Thoracic aorta (tissue), 2 donors: ENCODE data around the gene B4GAT1. TPM values are rescaled to one million over a fixed set of nuclear protein-coding genes. Genes with fewer than 3 reads are reported as not detected.
"Not testable (repeated sequence)": the region's sequence is repeated elsewhere in the genome, so short reads cannot be mapped to it uniquely, and the experiment has no call there.

Source experiments
- ATAC-seq: fragments of 150-250 bp; one replicate; pipeline ENCODE4 v1.8.0; 2017; ENCODE audit warnings: low read depth; ENCODE audit not compliant: insufficient number of reproducible peaks, low FRiP score
- DNase-seq: peaks from one replicate; pipeline ENCODE4 v3.0.0-alpha.2; 2020; ENCODE audit warnings: low spot score
- H3K27ac ChIP-seq, 2 donors: fragments of 200-600 bp; sonication (generic); 1 replicate in 1 of 2; 2 replicates in 1 of 2; pipeline ENCODE4 v1.5.1; 2016; ENCODE audit warnings: mild to moderate bottlenecking in 2 of 2, moderate library complexity in 2 of 2
- H3K27me3 ChIP-seq: fragments of 200-600 bp; sonication (generic); replicated peaks from 2 replicates; pipeline ENCODE4 v1.6.0; 2016; ENCODE audit warnings: mild to moderate bottlenecking; ENCODE audit not compliant: insufficient read depth
- H3K36me3 ChIP-seq: fragments of 200-600 bp; sonication (generic); one replicate; pipeline ENCODE4 v1.5.1; 2016
- H3K4me1 ChIP-seq, 2 donors: fragments of 200-600 bp; sonication (generic); 1 replicate in 1 of 2; 2 replicates in 1 of 2; pipeline versions ENCODE4 v1.5.1 to v1.6.0; 2016; ENCODE audit warnings: low read depth in 2 of 2, mild to moderate bottlenecking in 1 of 2; ENCODE audit not compliant: control insufficient read depth in 1 of 2
- H3K4me3 ChIP-seq: fragments of 200-600 bp; sonication (generic); 2 replicates; pipeline ENCODE4 v1.5.1; 2016; ENCODE audit warnings: mild to moderate bottlenecking
- H3K9me3 ChIP-seq: fragments of 200-600 bp; sonication (generic); 2 replicates; pipeline ENCODE4 v1.5.1; 2016
- total RNA-seq, 2 donors: library from RNA; depleted of rRNA; stranded (reverse); fragments of >200 nt; gene quantifications; one replicate each; pipeline versions ENCODE4 v1.1.0 to v1.2.3, GENCODE V29; 2016
- TF ChIP-seq, protein P1 (sequence below): fragments of 200-600 bp; sonication (generic); IDR thresholded peaks from one replicate; pipeline ENCODE4 v1.5.1; 2019; ENCODE audit warnings: antibody characterized with exemption

B4GAT1 gene
- total RNA-seq, 2 donors from 2014 or later: 15.7 to 34.1 TPM

DNA sequence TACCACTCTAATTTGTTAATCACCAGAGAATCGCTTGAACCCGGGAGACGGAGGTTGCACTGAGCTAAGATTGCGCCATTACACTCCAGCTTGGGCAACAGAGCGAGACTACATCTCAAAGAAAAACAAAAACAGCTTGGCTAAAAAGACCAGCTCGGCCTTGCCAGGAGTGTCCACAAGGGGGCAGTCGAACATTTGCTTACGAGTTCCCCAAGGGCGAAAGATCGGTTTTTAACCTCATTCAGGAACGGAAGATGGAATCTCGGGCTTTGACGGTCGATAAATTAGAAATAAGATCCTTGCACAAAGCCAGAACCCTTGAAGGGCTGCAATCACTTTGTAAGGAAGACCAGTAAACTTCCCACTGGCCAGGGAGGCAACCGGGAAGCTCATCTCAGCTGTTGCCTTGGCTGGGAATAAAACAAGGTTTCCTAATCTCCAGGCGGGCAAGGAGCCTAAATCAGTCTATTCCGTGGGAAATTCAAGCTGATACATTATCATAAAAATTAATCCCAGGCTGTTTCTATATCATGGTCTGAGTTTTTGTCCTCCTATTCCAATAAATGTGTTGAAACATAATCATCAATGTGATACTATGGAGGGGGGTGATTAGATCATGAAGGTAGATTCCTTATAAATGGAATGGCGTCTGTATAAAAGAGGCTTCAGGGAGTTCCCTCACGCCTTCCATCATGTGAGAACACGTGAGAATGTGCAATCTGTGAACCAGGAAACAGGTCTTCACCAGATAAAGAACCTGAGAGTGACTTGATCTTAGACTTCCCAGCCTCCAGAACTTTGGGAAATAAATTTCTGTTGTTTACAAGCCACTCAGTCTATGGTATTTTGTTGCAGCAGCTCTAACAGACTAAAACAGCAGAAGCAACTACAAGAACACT, 39.0 kb upstream of the B4GAT1 start:
- H3K27ac ChIP-seq: no peak overlapping the region

DNA sequence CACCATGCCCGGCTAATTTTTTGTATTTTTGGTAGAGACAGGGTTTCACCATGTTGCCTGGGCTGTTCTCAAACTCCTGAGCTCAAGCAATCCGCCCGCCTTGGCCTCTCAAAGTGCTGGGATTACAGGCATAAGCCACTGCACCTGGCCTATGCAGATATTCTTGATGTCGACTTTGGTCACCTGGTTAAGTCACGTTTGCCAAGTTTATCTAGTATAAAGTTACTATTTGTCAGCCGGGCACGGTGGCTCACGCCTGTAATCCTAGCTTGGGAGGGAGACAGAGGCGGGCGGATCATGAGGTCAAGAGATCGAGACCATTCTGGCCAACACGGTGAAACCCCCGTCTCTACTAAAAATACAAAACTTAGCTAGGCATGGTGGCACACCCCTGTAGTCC, 36.9 kb upstream of the B4GAT1 start:
- not testable (repeated sequence) for DNase-seq, H3K36me3 ChIP-seq, H3K4me1 ChIP-seq, H3K4me3 ChIP-seq, H3K9me3 ChIP-seq, ATAC-seq, H3K27me3 ChIP-seq, H3K27ac ChIP-seq

More for the DNA sequence above, 39.0 kb upstream of the B4GAT1 start:
- ATAC-seq (peak; percentile 79), DNase-seq (peak; percentile 49)
- TF ChIP-seq, protein P1, sequence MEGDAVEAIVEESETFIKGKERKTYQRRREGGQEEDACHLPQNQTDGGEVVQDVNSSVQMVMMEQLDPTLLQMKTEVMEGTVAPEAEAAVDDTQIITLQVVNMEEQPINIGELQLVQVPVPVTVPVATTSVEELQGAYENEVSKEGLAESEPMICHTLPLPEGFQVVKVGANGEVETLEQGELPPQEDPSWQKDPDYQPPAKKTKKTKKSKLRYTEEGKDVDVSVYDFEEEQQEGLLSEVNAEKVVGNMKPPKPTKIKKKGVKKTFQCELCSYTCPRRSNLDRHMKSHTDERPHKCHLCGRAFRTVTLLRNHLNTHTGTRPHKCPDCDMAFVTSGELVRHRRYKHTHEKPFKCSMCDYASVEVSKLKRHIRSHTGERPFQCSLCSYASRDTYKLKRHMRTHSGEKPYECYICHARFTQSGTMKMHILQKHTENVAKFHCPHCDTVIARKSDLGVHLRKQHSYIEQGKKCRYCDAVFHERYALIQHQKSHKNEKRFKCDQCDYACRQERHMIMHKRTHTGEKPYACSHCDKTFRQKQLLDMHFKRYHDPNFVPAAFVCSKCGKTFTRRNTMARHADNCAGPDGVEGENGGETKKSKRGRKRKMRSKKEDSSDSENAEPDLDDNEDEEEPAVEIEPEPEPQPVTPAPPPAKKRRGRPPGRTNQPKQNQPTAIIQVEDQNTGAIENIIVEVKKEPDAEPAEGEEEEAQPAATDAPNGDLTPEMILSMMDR: peak; percentile 91
- Histone ChIP-seq H3K27me3 (no peaks in the 10 kb centered on the region), H3K9me3 (no peaks in the 10 kb centered on the region), H3K36me3 (no peaks in the 10 kb centered on the region), H3K4me1 (peaks cover 0 to 6% of the 10 kb centered on the region in 2 donors), H3K4me3 (peak overlapping the region; percentile 63)

DNA sequence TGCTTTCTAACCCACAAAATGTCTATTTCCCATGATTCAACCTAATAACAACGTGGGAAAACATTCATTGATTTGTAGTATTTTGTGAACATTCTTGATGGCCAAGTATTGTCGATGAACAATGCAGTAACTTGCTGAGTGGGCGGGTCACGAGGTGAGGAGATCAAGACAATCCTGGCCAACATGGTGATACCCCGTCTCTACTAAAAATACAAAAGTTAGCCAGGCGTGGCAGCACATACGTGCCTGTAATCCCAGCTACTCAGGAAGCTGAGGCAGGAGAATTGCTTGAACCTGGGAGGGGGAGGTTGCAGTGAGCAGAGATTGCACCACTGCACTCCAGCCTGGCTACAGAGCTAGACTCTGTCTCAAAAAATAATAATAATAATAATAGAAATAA, 32.8 kb upstream of the B4GAT1 start:
- H3K4me1 ChIP-seq, H3K27me3 ChIP-seq, ATAC-seq: not testable (repeated sequence)

DNA sequence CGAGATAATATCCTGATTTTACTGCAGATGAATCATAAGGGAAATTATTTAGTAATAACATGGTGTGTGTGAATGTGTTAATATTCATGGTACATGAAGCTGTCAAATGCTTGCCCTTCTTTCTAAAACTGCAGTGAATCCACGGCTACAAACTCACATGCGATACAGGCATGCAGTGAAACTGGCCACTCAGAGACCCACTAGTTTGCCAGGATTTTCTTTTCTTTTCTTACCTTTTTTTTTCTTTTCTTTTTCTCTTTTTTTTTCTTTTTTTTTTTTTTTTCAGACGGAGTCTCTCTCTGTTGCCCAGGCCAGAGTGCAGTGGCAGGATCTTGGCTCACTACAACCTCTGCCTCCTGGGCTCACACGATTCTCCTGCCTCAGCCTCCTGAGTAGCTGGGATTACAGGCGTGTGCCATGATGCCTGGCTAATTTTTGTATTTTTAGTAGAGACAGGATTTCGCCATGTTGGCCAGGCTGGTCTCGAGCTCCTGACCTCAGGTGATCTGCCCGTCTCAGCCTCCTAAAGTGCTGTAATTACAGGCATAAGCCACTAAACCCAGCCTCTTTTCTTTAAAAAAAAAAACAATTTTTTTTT, 26.4 kb upstream of the B4GAT1 start:
- H3K4me1 ChIP-seq: peaks cover 0 to 19% of the 10 kb centered on the region in 2 donors
- not testable (repeated sequence) for H3K27ac ChIP-seq, H3K27me3 ChIP-seq, H3K9me3 ChIP-seq, H3K4me3 ChIP-seq, H3K36me3 ChIP-seq, ATAC-seq, DNase-seq

More for the DNA sequence above, 32.8 kb upstream of the B4GAT1 start:
- not testable (repeated sequence) for H3K9me3 ChIP-seq, H3K4me3 ChIP-seq, DNase-seq, H3K36me3 ChIP-seq, H3K27ac ChIP-seq

DNA sequence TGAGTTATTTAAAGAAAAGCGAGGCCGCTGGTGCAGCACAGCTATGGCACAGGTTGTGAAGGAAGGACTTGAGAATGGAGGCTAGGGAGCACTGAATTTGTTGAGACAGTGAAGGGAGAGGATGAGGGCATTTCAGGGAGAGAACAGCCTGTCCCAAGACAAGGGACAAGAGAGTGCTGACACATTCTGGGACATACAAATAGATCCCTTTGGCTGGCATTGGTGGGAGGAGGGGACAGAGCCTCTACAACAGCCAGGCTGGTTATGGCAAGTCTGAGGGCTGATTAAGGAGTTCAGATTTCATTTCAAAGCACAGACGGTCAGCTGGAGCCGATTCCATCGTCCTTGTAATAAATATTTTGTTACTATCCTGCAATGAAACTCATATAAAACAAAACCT, 25.8 kb upstream of the B4GAT1 start:
- ATAC-seq (no peak), DNase-seq (no peak)
- no peaks in the 10 kb centered on the region for H3K27me3 ChIP-seq
- no peaks in the 10 kb centered on the region for H3K9me3 ChIP-seq
- peaks cover 0 to 19% of the 10 kb centered on the region in 2 donors for H3K4me1 ChIP-seq
- no peak overlapping the region for H3K27ac ChIP-seq
- TF ChIP-seq, protein P1: no peak
- no peak overlapping the region for H3K4me3 ChIP-seq
- H3K36me3 ChIP-seq: no peaks in the 10 kb centered on the region

DNA sequence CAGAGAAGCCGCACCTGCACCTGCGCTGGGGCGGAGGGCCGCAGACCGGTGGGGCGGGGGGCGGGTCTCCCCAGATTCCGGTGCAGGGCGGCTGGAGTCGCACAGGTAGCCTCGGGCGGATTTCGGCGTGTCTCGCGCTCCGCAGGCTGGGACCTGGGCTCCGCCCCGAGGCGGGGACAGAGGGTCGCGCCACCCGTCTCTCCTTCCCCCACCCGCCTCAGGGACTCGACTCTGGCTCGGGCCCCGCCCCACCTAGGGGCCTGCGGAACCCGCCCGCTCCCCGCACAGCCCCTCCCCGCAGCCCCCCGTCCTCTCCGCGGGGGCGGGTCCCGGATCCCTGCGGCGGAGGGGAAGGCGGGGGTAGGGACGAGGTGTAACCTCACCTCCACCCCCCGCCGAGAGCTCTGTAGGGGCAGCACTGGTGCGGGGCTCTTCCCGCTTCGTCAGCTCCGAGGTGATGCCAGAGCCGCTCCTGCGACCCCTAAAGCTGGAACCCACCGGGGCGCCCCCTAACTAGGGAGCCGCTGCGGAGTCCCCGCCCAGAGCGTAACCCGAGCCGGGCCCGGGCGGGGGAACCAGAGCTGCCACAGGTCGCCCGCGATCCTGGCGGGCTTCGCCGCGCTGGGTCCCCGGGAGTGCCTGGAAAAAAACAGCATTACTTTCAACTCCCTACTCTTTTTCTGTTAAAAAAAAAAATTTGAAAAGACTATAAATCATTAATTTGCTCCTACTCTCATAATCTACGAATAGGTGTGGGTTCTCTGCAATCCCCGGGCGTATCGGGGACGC, 24.4 kb upstream of the B4GAT1 start, which contains the start of gene SLC29A2:
TSS of gene SLC29A2 (minus strand) at position 134 of the 789 bp plus-strand sequence. CDS start 169 bp downstream, outside the sequence.
- no peaks in the 10 kb centered on the region for H3K27me3 ChIP-seq

More for the DNA sequence above, 24.4 kb upstream of the B4GAT1 start, which contains the start of gene SLC29A2:
- ATAC-seq: no peak
- H3K4me1 ChIP-seq: peaks cover 0 to 19% of the 10 kb centered on the region in 2 donors
- TF ChIP-seq, protein P1: no peak
- peak within 1 kb of the TSS; percentile 94 for H3K4me3 ChIP-seq
- no peak for DNase-seq
- no peaks in the 10 kb centered on the region for H3K36me3 ChIP-seq
- no peaks in the 10 kb centered on the region for H3K9me3 ChIP-seq
- H3K27ac ChIP-seq: peak within 1 kb of the TSS in 1 of 2 donors; percentile 47
